ENCODE data around the gene SH2B3. TPM values are rescaled to one million over a fixed set of nuclear protein-coding genes. Genes with fewer than 3 reads are reported as not detected.

The SH2B3 gene
- total and polyA plus RNA-seq, 2 donors (not counting 1 experiment from before 2014, with no cell fraction given): 21.9 to 69.4 TPM

GRCh38 chr12:111427417-111428074 is 21.8 kb downstream of the SH2B3 start:
- peak overlapping the region; percentile 90 for H3K27ac Mint-ChIP-seq
- Histone ChIP-seq H3K36me3 (replicated peaks in 1 of 2; ENCODE audit: control extremely low read depth in 1 of 2, control insufficient read depth in 1 of 2, extremely low read depth in 1 of 2, insufficient read depth in 2 of 2, low read length in 1 of 2) (peaks cover 0 to 9% of the 10 kb centered on the region in 2 experiments), H3K4me3 (ENCODE audit: control extremely low read depth in 1 of 5, extremely low read depth in 1 of 5, insufficient read depth in 1 of 5, low read depth in 2 of 5, low read length in 4 of 5) (no peak overlapping the region), H3K4me1 (ENCODE audit: control insufficient read depth in 2 of 2, insufficient read depth in 2 of 2, low read length in 2 of 2) (peaks cover 53 to 79% of the 10 kb centered on the region in 2 donors), H3K27ac (ENCODE audit: low read length in 2 of 2) (peak overlapping the region; percentile 78 to 84), H3K4me2 (replicated peaks; ENCODE audit: low read depth, low read length, poor library complexity, severe bottlenecking) (peak overlapping the region; percentile 81), H3K9ac (ENCODE audit: low read length) (no peak overlapping the region), H3K9me3 (ENCODE audit: control extremely low read depth in 1 of 3, control insufficient read depth in 2 of 3, insufficient read depth in 1 of 3, low read length in 2 of 3) (no peaks in the 10 kb centered on the region), H4K20me1 (ENCODE audit: control insufficient read depth, insufficient read depth, low read length, poor library complexity, severe bottlenecking) (peaks cover 16% of the 10 kb centered on the region), H3K27me3 (replicated peaks in 1 of 4; ENCODE audit: control extremely low read depth in 1 of 4, control insufficient read depth in 3 of 4, insufficient read depth in 4 of 4, low read length in 3 of 4) (no peaks in the 10 kb centered on the region), H3K79me2 (ENCODE audit: control insufficient read depth, insufficient read depth, low read length) (peaks cover 74% of the 10 kb centered on the region), H2AFZ (ENCODE audit: insufficient read depth, low read depth, low read length, poor library complexity, severe bottlenecking) (no peak overlapping the region)
- DNase-seq: no peak
- intact Hi-C loops (cut with micrococcal nuclease): no loop called here
- H3K9me3 Mint-ChIP-seq (ENCODE audit: insufficient read depth): no peaks in the 10 kb centered on the region
- ATAC-seq (ENCODE audit: low read depth): no peak
- no peaks in the 10 kb centered on the region for H3K27me3 Mint-ChIP-seq
- ChIA-PET POLR2A (interaction anchor here (0.6 to 1.5 kb wide), 3 partner anchors 21 to 30 kb away, joined by 3 to 14 read pairs (median 11); no protein-coding TSS in a partner anchor), CTCF (interaction anchor here (1.3 to 42.0 kb wide), 4 partner anchors 17 to 28 kb away, joined by 3 to 1472 read pairs (median 18); partner anchors contain the start of gene SH2B3)
- peaks cover 74% of the 10 kb centered on the region for H3K4me1 Mint-ChIP-seq
- TF ChIP-seq EZH2 (IDR thresholded peaks at IDR 0.05; ENCODE audit: borderline replicate concordance, insufficient read depth, low read depth, low read length, poor library complexity, severe bottlenecking): no peak
- TF ChIP-seq CTCF (IDR thresholded peaks at IDR 0.05): no peak
- 98% methylated on average over 7 of the region's 7 CpGs for WGBS (ENCODE audit: insufficient coverage)
- H3K4me3 Mint-ChIP-seq: peak overlapping the region; percentile 78

- Mint-ChIP-seq H3K27ac (peak overlapping the region; percentile 90), H3K4me1 (peaks cover 77% of the 10 kb centered on the region), H3K4me3 (peak overlapping the region; percentile 78), H3K27me3 (no peaks in the 10 kb centered on the region), H3K9me3 (ENCODE audit: insufficient read depth) (no peaks in the 10 kb centered on the region)
- peaks cover 58 to 86% of the 10 kb centered on the region in 2 donors for H3K4me1 ChIP-seq (ENCODE audit: control insufficient read depth in 2 of 2, insufficient read depth in 2 of 2, low read length in 2 of 2)
- H4K20me1 ChIP-seq (ENCODE audit: control insufficient read depth, insufficient read depth, low read length, poor library complexity, severe bottlenecking): peaks cover 16% of the 10 kb centered on the region
- POLR2A ChIA-PET: no interaction called here
- intact Hi-C loops (cut with micrococcal nuclease): no loop called here
- DNase-seq: no peak
- CTCF ChIA-PET: interaction anchor here (0.5 to 42.0 kb wide), 4 partner anchors 16 to 931 kb away, joined by 4 to 1472 read pairs (median 12); partner anchors contain the start of gene SH2B3
- peak overlapping the region; percentile 27 for H2AFZ ChIP-seq (ENCODE audit: insufficient read depth, low read depth, low read length, poor library complexity, severe bottlenecking)
- peak overlapping the region; percentile 81 for H3K4me2 ChIP-seq (replicated peaks; ENCODE audit: low read depth, low read length, poor library complexity, severe bottlenecking)
- peaks cover 73% of the 10 kb centered on the region for H3K79me2 ChIP-seq (ENCODE audit: control insufficient read depth, insufficient read depth, low read length)
- H3K36me3 ChIP-seq (replicated peaks in 1 of 2; ENCODE audit: control extremely low read depth in 1 of 2, control insufficient read depth in 1 of 2, extremely low read depth in 1 of 2, insufficient read depth in 2 of 2, low read length in 1 of 2): peaks cover 0 to 3% of the 10 kb centered on the region in 2 experiments
- no peak for ATAC-seq (ENCODE audit: low read depth)
- TF ChIP-seq EZH2 (IDR thresholded peaks at IDR 0.05; ENCODE audit: borderline replicate concordance, insufficient read depth, low read depth, low read length, poor library complexity, severe bottlenecking) (no peak), CTCF (IDR thresholded peaks at IDR 0.05) (no peak)
- no peak overlapping the region for H3K9ac ChIP-seq (ENCODE audit: low read length)
- no peaks in the 10 kb centered on the region for H3K27me3 ChIP-seq (replicated peaks in 1 of 4; ENCODE audit: control extremely low read depth in 1 of 4, control insufficient read depth in 3 of 4, insufficient read depth in 4 of 4, low read length in 3 of 4)
- H3K4me3 ChIP-seq (ENCODE audit: control extremely low read depth in 1 of 5, extremely low read depth in 1 of 5, insufficient read depth in 1 of 5, low read depth in 2 of 5, low read length in 4 of 5): no peak overlapping the region
- 53% methylated on average over 7 of the region's 9 CpGs for WGBS (ENCODE audit: insufficient coverage)
- H3K9me3 ChIP-seq (ENCODE audit: control extremely low read depth in 1 of 3, control insufficient read depth in 2 of 3, insufficient read depth in 1 of 3, low read length in 2 of 3): no peaks in the 10 kb centered on the region
- H3K27ac ChIP-seq (ENCODE audit: low read length in 2 of 2): peak overlapping the region; percentile 78 to 84
These were observed 22.5 kb downstream of the SH2B3 start for GRCh38 chr12:111428081-111428727.
